A673 (cell line): ENCODE data around the gene PCDHGB6. TPM values are rescaled to one million over a fixed set of nuclear protein-coding genes. Genes with fewer than 3 reads are reported as not detected.

Source experiments
- BruUV-seq: library from RNA; stranded (reverse); fragments of 400-500 nt; replicated peaks from 2 replicates; lab custom pipeline; 2021; lab: Mats Ljungman, UMichigan
- CTCF ChIA-PET: fragments of 300-600 bp; sonication (Branson Sonifier 250); formaldehyde crosslinking; loops from one replicate; lab custom pipeline; 2022; ENCODE audit warnings: antibody characterized with exemption; lab: Charles Lee
- POLR2A ChIA-PET: fragments of 300-600 bp; sonication (Branson Sonifier 250); formaldehyde crosslinking; loops from one replicate; lab custom pipeline; 2022; ENCODE audit warnings: antibody characterized with exemption; ENCODE audit not compliant: low non-redundant PET; lab: Charles Lee
- DNase-seq: peaks from one replicate; pipeline ENCODE4 v3.0.0-alpha.2; 2015; ENCODE audit warnings: low spot score
- H3K27ac ChIP-seq: fragments of 200-600 bp; sonication (generic); 2 replicates; pipeline ENCODE4 v1.5.1; 2016; ENCODE audit warnings: mixed run types, low read depth, mild to moderate bottlenecking, mixed read lengths, antibody characterized with exemption, low read length; ENCODE audit not compliant: poor library complexity, severe bottlenecking
- H3K27me3 ChIP-seq: fragments of 200-600 bp; sonication (generic); replicated peaks from 2 replicates; pipeline ENCODE4 v1.6.1; 2017; ENCODE audit warnings: mixed run types, low read depth, mild to moderate bottlenecking, mixed read lengths, antibody characterized with exemption, low read length; ENCODE audit not compliant: insufficient read depth, poor library complexity
- H3K36me3 ChIP-seq: fragments of 200-600 bp; sonication (generic); 2 replicates; pipeline ENCODE4 v1.6.1; 2016; ENCODE audit warnings: mixed run types, mild to moderate bottlenecking, mixed read lengths, antibody characterized with exemption, low read length; ENCODE audit not compliant: insufficient read depth, poor library complexity, severe bottlenecking
- H3K4me1 ChIP-seq: fragments of 200-600 bp; sonication (generic); 2 replicates; pipeline ENCODE4 v1.6.1; 2017; ENCODE audit warnings: mixed run types, mild to moderate bottlenecking, mixed read lengths, antibody characterized with exemption, low read length; ENCODE audit not compliant: insufficient read depth, poor library complexity, severe bottlenecking
- H3K4me3 ChIP-seq: fragments of 200-600 bp; sonication (generic); 2 replicates; pipeline ENCODE4 v1.5.1; 2016; ENCODE audit warnings: low read depth, mixed run types, mild to moderate bottlenecking, mixed read lengths, low read length; ENCODE audit not compliant: poor library complexity, severe bottlenecking
- H3K9me3 ChIP-seq: fragments of 200-600 bp; sonication (generic); 2 replicates; pipeline ENCODE4 v1.6.1; 2016; ENCODE audit warnings: mixed run types, low read depth, mild to moderate bottlenecking, mixed read lengths, antibody characterized with exemption, low read length; ENCODE audit not compliant: poor library complexity, severe bottlenecking
- CTCF ChIP-seq: fragments of 300-800, 200-600 bp; sonication (generic); conservative IDR thresholded peaks from 2 replicates; pipeline ENCODE4 v1.5.1; 2017; ENCODE audit warnings: low read depth, mild to moderate bottlenecking, antibody characterized with exemption, low read length, moderate library complexity, mixed read lengths
- EZH2 ChIP-seq: fragments of 200-600 bp; sonication (generic); IDR thresholded peaks from 2 replicates; pipeline ENCODE4 v1.6.1; 2017; ENCODE audit warnings: borderline replicate concordance, low read depth, mild to moderate bottlenecking, mixed read lengths, antibody characterized with exemption, low read length; ENCODE audit not compliant: poor library complexity, severe bottlenecking
- intact Hi-C: fragments of 100-400 bp; cut with micrococcal nuclease; formaldehyde crosslinking; loops from one replicate; pipeline ENCODE4 v1.10.0; 2022; ENCODE audit not compliant: unreplicated experiment
- total RNA-seq: library from RNA; stranded (reverse); gene quantifications from 2 replicates; pipeline ENCODE4 v1.2.3, GENCODE V29; 2021

Gene PCDHGB6
- total RNA-seq, 1 experiment from 2014 or later, result 4.6 TPM

GRCh38 chr5:141398608-141399007 is 9.2 kb upstream of the PCDHGB6 start:
- TF ChIP-seq CTCF (no peak), EZH2 (no peak)
- ChIA-PET CTCF (interaction anchor here (1.5 kb wide), 2 partner anchors 159 to 175 kb away, joined by 5 to 7 read pairs; partner anchors contain the start of gene PCDHB14), POLR2A (no interaction called here)
- intact Hi-C loops, result loop anchor here (5.0 kb wide), 1 partner anchor 124 kb away; no protein-coding TSS in a partner anchor
- BruUV-seq, result TSS peak; percentile 53
- Histone ChIP-seq H3K36me3 (peaks cover 31% of the 10 kb centered on the region), H3K4me1 (no peaks in the 10 kb centered on the region), H3K27ac (no peak overlapping the region), H3K9me3 (peaks cover 54% of the 10 kb centered on the region), H3K27me3 (no peaks in the 10 kb centered on the region), H3K4me3 (no peak overlapping the region)
- DNase-seq, result no peak

- H3K9me3 ChIP-seq, result peaks cover 62% of the 10 kb centered on the region
- H3K27me3 ChIP-seq, result no peaks in the 10 kb centered on the region
- no peak overlapping the region for H3K4me3 ChIP-seq
- BruUV-seq, result no TSS peak
- ChIA-PET POLR2A (no interaction called here), CTCF (no interaction called here)
- TF ChIP-seq CTCF (no peak), EZH2 (no peak)
- H3K36me3 ChIP-seq, result peaks cover 32% of the 10 kb centered on the region
- H3K4me1 ChIP-seq, result no peaks in the 10 kb centered on the region
- no peak for DNase-seq
- intact Hi-C loops, result loop anchor here (5.0 kb wide), 1 partner anchor 123 kb away; no protein-coding TSS in a partner anchor
- H3K27ac ChIP-seq, result no peak overlapping the region
Measured at GRCh38 chr5:141399555-141400258, 8.1 kb upstream of the PCDHGB6 start.

GRCh38 chr5:141402553-141403243 is 5.1 kb upstream of the PCDHGB6 start, which contains the start of gene PCDHGA9:
Gene PCDHGA9, plus strand, starts transcription at chr5:141402778. Its CDS starts 175 bp downstream, at chr5:141402953.
- no peaks in the 10 kb centered on the region for H3K4me1 ChIP-seq
- no peak within 1 kb of the TSS for H3K4me3 ChIP-seq
- ChIA-PET POLR2A (no interaction called here), CTCF (no interaction called here)
- H3K9me3 ChIP-seq, result peaks cover 81% of the 10 kb centered on the region
- H3K27ac ChIP-seq, result no peak within 1 kb of the TSS
- TF ChIP-seq EZH2 (no peak), CTCF (peak; percentile 28; the same call in 1 of the 2 replicates)
- no peaks in the 10 kb centered on the region for H3K27me3 ChIP-seq
- intact Hi-C loops, result no loop called here
- H3K36me3 ChIP-seq, result peaks cover 44% of the 10 kb centered on the region
- BruUV-seq, result no TSS peak
- DNase-seq, result peak; percentile 25
